Hematopoietic multipotent progenitor cell (in vitro differentiated cells): ENCODE data around the gene HEBP2. TPM values are rescaled to one million over a fixed set of nuclear protein-coding genes. Genes with fewer than 3 reads are reported as not detected.

Source experiments
- DNase-seq, 3 donors: peaks; one replicate each; pipeline ENCODE4 v3.0.0-alpha.2; 2011 to 2015; ENCODE audit warnings: low read depth in 2 of 3, low spot score in 2 of 3
- small RNA-seq: library from RNA; depleted of rRNA; stranded (forward); fragments of <200 nt; gene quantifications from one replicate; pipeline ENCODE3, GENCODE V24; 2012
- total RNA-seq: library from RNA; depleted of rRNA; stranded (reverse); fragments of >200 nt; gene quantifications from one replicate; pipeline ENCODE4 v1.2.3, GENCODE V29; 2012

Gene HEBP2
- total RNA-seq, 1 donor = 11.6 TPM

- no peak for DNase-seq
These were observed 46.4 kb downstream of the HEBP2 start for GRCh38 chr6:138450445-138450844.

DNA sequence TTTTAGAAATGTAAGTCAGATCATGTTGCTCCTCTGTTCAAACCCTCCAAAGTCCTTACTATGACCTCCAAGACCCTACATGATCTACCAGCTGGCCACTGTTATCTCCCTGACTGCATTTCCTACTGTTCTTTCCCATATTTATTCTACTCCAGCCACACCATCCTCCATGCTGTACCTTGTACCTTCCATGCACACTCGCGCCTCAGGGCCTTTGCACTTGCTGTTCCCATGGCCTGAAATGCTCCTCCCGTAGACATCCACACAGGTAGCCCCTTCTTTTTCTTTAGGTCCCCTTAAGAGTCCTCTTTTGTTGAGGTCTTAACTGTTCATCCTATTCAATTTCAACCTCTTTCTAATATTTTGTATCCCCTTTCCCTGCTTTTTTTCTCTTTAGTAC is 47.0 kb downstream of the HEBP2 start:
- DNase-seq = no peak

DNA sequence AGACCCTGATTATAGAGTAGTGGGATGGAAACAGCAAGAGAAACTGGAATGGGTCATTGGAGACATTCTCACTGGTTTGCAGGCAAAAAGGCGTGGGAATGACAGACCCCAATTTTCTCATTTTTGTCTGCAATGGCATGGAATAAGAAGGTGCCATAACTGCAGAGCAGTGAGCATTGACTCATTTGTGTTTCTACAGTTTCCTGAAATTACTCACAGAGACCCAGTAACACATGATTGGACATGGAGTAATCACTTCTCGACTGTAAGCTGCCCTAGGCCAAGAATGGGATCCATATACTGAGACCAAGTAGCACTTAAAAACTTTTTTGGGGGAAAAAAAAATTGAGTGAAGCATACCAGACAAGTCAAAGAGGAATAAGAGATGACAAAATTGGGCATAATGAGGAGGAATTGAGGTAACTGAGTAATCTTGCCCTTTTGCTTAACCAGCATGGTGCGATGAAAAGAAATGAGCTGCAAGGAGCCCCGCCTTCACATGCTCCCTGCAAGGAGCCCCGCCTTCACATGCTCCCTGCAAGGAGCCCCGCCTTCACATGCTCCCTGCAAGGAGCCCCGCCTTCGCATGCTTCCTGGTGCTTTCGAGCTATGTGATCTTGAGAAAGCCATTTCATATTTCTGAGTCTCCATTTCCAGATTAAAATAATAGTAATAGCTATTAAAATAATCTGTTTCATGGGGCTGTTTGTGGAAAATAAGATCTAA is 51.1 kb downstream of the HEBP2 start:
- peak in 1 of 3 donors; percentile 42 for DNase-seq

DNA sequence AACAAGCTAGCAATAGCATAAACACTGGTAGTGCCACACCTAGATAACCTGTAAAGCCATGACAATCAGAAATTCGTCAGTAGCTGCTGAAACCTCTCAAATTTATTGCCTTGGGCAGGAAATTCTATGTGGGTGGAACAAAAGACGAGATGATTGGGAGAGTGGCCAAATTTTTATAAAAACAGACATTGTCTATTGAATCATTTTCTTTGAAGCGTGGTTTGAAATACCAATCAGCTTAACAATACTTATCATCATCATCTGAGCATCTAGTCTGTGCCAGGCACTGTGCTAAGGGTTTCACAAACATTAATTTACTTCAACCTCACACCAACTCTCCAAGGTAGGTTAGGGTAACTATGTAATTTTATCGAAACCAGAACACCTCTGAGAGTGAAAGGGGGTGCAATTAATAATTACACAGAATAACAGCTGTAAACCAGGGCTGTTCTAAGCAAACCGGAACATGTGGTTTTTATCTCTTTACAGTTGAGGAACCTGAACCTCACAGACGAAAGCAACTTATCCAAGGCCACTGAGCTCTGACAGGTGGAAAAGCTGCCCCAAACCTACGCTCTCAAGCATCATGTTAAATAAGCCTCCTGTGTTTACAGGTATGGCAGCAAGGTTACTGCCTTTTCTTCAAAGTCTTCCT is 51.9 kb downstream of the HEBP2 start:
- DNase-seq = peak in 2 of 3 donors; percentile 6 to 48

GRCh38 chr6:138456401-138456790 is 52.4 kb downstream of the HEBP2 start:
- no peak for DNase-seq

- no peak for DNase-seq
These were observed 57.6 kb downstream of the HEBP2 start for GRCh38 chr6:138461647-138462046.

GRCh38 chr6:138464085-138464484 is 60.1 kb downstream of the HEBP2 start:
- DNase-seq = no peak

GRCh38 chr6:138465007-138465645 is 61.1 kb downstream of the HEBP2 start:
- no peak for DNase-seq

DNA sequence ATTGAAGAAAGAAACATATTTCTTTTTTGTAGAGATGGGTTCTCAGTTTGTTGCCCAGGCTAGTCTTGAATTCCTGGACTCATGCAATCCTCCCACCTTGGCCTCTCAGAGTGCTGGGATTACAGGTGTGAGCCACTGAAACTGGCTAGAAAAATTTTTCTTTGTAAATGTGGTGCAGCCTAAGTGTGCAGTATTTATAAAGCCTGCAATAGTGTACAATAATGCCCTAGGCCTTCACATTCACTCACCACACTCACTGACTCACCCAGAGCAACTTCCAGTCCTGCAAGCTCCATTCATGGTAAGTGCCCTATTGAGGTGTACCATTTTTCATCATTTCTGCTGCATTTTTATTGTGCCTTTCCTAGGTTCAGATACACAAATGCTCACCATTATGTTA is 63.9 kb downstream of the HEBP2 start:
- DNase-seq = no peak

GRCh38 chr6:138468320-138469015 is 64.4 kb downstream of the HEBP2 start:
- no peak for DNase-seq

Small RNAs within 50 kb of the gene (small RNA-seq; reads per million reads assigned to genes)
- gene AL031003.1 (not detected), gene AL391669.1 (not detected), gene MIR3145 (not detected)

Other genes starting within 250 kb of the HEBP2 start
- under 0.01 TPM for gene ARFGEF3, start 242.3 kb upstream of the HEBP2 start, total RNA-seq
- not detected for gene PBOV1, start 185.7 kb upstream of the HEBP2 start, total RNA-seq
- gene SMIM28, start 26.3 kb upstream of the HEBP2 start, total RNA-seq = not detected
- gene NHSL1, start 95.3 kb downstream of the HEBP2 start, total RNA-seq = 1.6 TPM